ENCODE results near the gene CHST14.

- TF ChIP-seq CTCF (IDR thresholded peaks at IDR 0.05) (no peak), ZFX (IDR thresholded peaks at IDR 0.05; ENCODE audit: borderline replicate concordance) (no peak)
These were observed 26.0 kb upstream of the CHST14 start for GRCh38 chr15:40444736-40445135.

All from 22Rv1 (cell line).